GM18511 (cell line): ENCODE data around the gene ABCG1.

ENCODE experiments used
- ATAC-seq: cut with Tn5 transposase; IDR thresholded peaks from one replicate; pipeline ENCODE4 v1.9.1; 2021; ENCODE audit warnings: mild to moderate bottlenecking, moderate library complexity; ENCODE audit not compliant: unreplicated experiment

The ABCG1 gene

DNA sequence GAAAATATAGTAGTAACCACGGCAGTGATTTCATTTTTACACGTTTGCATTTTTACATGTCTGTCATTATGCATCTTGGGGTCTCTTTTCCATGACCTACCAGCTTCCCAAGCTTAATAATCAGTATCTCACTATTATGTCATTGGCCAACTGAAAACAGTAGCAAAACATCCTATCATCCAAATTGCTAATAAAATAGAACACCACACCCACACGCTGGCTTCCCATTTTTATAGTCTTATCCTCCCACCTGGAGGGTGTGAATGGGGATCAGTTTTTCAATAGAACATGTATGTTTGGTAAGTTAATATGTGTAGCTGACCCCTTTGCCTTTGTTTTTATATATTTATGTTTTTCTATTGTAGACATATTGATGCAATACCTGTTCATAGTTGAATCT, 84.5 kb downstream of the ABCG1 start:
- no peak for ATAC-seq

- ATAC-seq = no peak
Measured at GRCh38 chr21:42304556-42305454, 85.9 kb downstream of the ABCG1 start.

DNA sequence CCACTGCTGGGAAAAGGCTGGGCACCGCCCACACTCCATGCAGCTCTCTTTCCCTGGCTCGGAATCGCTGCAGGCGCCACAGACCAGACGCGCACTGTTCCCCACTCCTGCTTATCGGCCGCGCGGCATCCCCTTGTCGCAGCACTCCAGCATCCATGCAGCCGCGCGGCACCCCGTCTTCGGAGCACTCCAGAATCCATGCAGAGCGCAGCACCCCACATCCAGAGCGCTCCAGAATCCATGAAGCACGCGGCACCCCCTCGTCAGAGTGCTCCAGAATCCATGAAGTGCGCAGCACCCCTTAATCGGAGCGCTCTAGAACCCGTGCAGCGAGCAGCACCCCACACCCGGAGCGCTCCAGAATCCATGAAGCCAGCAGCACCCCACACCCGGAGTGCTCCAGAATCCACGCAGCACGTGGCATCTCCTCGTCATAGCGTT, 86.8 kb downstream of the ABCG1 start:
- ATAC-seq = no peak

DNA sequence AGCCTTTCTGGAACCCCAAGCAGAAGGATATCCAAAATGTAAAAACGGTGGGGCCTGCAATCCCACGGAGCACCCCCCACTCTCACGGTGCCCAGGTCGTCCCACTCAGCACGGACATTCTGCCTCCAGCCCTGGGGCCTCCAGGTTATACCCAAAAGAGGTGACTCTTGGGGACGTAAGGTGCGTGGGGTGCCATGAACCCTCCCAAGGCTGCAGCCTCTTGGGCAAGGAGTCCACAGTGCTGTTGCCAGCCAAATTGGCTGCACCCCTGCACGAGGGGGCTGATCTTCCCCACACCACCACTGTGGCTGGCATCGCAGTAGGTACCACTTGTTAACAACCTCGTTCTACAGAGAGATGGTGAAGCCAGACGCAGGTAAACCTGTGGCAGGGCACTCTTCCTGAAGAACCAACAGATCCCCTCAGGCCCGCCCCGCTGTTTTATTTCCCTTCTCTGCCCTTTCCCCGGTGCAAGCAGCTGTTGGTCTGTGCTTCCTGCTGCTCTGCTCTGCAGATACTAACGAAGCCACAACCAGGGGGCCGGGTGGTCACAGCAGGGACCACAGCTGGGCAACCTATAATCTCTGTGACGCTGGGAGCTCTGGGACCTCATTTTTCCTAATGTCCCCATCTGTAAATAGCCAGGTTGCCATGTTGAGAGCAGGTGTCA, 87.6 kb downstream of the ABCG1 start:
- ATAC-seq = no peak

DNA sequence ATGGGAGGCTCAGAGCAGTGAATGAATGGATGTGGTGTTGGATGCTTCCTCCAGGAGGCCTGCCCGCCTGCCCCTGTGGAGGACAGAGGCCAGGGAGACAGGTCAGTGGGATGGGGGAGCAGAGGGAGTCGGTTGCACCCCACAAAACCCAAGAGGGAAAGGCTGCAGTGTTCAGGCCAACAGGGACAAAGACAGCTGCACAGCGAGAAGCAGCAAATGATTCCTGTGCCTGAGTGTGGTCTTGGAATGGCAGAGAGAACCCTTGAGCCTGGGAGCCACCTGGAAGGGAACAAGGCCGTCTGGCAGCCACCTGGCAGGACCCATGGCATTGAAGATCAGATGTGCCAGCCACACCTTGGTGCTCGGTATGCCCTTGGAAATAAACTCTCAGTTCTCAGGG, 88.2 kb downstream of the ABCG1 start:
- no peak for ATAC-seq

DNA sequence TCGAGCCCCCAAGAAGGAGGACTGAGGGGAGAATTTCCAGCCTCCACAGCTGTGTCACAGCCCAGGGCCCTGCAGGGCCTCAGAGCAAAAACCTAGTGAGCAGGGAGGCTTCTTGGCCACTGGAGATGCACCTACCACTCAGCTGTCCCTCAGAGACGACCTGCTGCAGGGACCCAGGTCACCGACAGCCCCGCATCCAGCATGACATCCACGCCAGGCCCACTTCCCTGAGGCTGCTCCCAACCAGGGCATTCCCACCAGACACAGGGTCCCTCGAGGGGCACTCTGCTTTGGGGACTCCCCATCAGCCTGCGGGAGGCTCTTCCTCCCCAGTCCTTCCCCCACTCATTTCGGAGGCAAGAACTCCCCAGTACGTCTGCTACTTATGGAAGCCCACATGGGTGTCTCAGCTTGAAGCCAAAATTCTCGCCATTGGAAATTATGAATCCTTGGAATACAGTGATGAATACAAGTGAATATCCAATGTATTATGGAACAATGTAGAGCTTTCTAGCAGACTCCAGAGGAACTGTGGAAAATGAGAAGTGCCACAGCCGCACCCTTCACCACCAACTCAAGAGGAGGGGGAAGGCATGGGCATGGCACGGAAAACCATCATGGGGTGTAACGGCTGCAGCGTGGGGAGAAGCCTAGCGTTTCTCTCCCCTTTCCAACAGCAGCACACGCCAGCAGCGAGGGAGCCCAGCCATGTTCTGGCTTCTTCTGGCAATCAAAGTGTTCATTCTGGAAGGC, 89.4 kb downstream of the ABCG1 start:
- no peak for ATAC-seq

GRCh38 chr21:42308914-42309752, 90.2 kb downstream of the ABCG1 start:
- no peak for ATAC-seq

DNA sequence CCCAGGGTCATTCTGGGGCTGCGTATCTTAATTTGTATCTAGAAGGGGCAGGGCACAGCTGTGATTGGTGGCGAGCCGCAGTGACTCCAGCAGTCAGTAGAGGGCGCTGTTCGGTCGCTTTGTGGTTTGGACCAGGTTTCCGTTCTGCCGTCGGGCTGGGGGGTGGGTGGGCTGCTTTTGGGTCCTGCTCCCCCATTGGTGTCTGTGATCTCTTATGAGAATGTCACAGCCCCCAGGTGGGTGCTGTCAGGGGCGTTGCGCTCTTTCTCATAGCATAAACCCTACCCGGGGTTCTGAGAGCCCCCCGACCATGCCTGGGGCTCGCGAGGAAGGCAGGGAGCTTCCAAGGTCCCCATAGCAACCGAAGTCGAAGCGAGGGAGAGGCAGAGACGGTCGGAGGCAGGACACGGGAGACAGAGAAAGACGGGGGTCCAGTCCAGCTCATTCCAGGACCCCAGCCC, 90.8 kb downstream of the ABCG1 start:
- ATAC-seq = no peak

DNA sequence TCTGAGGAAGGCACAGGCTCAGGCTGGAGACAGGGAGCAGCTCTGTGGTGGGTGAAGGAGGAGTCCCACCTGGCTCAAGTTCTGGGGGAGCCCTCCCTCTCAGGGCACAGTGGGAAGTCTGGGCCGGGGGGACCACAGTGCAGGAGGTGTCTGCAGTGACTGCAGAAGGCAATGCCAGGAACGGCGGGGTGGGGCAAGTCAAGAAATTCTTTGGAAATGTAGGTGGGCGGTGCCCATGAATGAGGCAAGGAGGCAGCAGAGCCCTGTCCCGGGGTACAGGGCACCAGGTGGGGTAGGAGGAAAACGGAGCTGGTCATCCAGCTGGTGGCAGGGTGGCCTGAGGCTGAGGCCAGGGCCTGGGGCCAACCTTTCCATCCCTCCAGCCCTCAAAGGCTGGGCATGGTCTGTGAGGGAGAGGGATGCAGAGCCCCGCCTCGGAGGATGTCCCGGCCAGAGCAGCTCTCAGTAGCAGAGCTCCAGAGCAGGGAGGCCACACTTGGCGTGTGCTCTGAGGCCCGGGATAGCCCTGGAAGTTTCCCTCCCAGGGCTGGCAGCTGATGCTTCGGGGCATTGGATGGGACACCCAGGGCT, 91.6 kb downstream of the ABCG1 start:
- ATAC-seq = no peak

- no peak for ATAC-seq
Measured at GRCh38 chr21:42311160-42311559, 92.2 kb downstream of the ABCG1 start.

GRCh38 chr21:42311816-42312625, 93.1 kb downstream of the ABCG1 start:
- no peak for ATAC-seq

- ATAC-seq = no peak
Measured at GRCh38 chr21:42312626-42313104, 93.7 kb downstream of the ABCG1 start.

DNA sequence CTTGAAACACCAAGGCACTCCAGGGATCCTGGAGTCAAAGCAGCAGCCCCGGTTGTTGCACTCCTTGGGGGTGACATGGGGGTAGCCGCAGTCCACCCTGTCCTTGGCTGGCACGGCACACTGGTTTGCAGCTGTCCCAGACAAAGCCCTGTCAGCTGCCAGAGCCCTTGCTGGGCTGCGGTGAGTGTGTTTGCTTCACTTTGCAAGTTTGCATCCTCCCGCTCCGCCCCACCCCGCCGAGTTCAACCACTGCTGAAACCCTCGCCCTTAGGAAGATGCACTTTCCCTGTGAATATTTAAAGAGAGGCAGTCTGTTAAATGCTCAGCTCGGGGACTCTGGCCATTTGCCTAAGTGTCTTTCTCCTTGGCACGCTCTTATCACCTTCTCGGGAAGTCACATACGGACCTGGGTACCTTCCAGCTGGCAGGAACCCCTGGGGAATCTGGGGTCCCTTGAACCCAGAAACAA, 94.6 kb downstream of the ABCG1 start:
- no peak for ATAC-seq

GRCh38 chr21:42314616-42315295, 95.8 kb downstream of the ABCG1 start:
- no peak for ATAC-seq

GRCh38 chr21:42315296-42315891, 96.5 kb downstream of the ABCG1 start, which contains the start of gene TFF3:
Gene TFF3 (minus strand): TSS chr21:42315409. CDS start chr21:42315374, 35 bp downstream.
- ATAC-seq = no peak

GRCh38 chr21:42316891-42317290, 98.0 kb downstream of the ABCG1 start:
- no peak for ATAC-seq

- ATAC-seq = no peak
Measured at GRCh38 chr21:42317341-42317741, 98.4 kb downstream of the ABCG1 start.
